Kidney epithelial cell (primary cell): ENCODE data around the gene CKAP5. TPM values are rescaled to one million over a fixed set of nuclear protein-coding genes. Genes with fewer than 3 reads are reported as not detected.

Source experiments
- DNase-seq: peaks from one replicate; pipeline ENCODE4 v3.0.0-alpha.2; 2010; ENCODE audit warnings: low read depth
- H3K27me3 ChIP-seq: 2 replicates; pipeline ENCODE4 v1.6.0; 2011; ENCODE audit warnings: low read length; ENCODE audit not compliant: control insufficient read depth, insufficient read depth
- H3K36me3 ChIP-seq: 2 replicates; pipeline ENCODE4 v1.5.1; 2011; ENCODE audit warnings: low read length; ENCODE audit not compliant: control insufficient read depth, insufficient read depth
- H3K4me3 ChIP-seq: 2 replicates; pipeline ENCODE4 v1.5.1; 2011; ENCODE audit warnings: low read depth, mild to moderate bottlenecking, control low read depth, low read length
- total RNA-seq: library from RNA; depleted of rRNA; stranded (reverse); fragments of >200 nt; gene quantifications from 2 replicates; pipeline ENCODE4 v1.2.3, GENCODE V29; 2015
- TF ChIP-seq, protein P1 (sequence below): IDR thresholded peaks from 2 replicates; pipeline ENCODE4 v1.5.1; 2011; ENCODE audit warnings: mild to moderate bottlenecking, moderate library complexity, low read length, control low read depth, inconsistent platforms; ENCODE audit not compliant: insufficient read depth, poor library complexity, severe bottlenecking

The CKAP5 gene
- total RNA-seq, 1 donor from 2014 or later: 44.6 TPM

DNA sequence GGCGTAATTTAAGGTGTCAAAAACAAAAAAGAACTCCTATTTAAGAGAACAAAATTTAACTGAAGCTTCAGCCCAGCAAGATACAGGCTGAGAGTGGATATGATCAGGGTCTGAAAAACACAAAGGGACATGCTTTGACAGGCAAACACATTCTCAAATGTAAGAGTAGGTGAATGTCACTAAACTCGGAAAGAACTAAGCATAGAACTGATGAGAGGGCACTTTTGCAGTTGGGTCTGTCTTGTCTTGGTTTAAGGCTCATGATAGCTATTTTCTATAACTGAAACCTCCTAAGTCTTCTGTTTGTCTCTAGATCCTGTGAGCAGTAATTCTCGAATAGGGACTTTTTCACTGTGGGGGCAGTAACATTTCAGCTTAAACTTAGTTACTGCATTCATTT, 100.1 kb downstream of the CKAP5 start:
- DNase-seq: no peak
- Histone ChIP-seq H3K36me3 (no peaks in the 10 kb centered on the region), H3K27me3 (no peaks in the 10 kb centered on the region), H3K4me3 (no peak overlapping the region)
- TF ChIP-seq, protein P1, sequence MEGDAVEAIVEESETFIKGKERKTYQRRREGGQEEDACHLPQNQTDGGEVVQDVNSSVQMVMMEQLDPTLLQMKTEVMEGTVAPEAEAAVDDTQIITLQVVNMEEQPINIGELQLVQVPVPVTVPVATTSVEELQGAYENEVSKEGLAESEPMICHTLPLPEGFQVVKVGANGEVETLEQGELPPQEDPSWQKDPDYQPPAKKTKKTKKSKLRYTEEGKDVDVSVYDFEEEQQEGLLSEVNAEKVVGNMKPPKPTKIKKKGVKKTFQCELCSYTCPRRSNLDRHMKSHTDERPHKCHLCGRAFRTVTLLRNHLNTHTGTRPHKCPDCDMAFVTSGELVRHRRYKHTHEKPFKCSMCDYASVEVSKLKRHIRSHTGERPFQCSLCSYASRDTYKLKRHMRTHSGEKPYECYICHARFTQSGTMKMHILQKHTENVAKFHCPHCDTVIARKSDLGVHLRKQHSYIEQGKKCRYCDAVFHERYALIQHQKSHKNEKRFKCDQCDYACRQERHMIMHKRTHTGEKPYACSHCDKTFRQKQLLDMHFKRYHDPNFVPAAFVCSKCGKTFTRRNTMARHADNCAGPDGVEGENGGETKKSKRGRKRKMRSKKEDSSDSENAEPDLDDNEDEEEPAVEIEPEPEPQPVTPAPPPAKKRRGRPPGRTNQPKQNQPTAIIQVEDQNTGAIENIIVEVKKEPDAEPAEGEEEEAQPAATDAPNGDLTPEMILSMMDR: no peak

DNA sequence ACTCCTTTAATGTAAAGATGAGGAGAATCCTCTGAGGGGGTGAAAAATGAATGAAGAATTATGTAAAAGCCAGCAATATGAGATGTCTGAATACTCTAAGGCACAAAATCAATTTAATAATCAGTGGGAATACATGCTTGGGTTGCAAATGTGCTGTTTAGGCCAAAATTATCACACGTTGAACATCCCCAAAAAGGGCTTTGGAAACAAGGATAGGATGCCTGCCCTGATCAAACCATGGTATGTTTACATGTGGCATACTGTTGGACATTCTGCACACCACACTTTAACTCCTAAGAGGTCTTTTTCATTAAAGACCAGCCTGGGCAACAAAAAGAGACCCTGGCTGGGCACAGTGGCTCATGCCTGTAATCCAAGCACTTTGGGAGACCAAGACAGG, 100.8 kb downstream of the CKAP5 start:
- Histone ChIP-seq H3K27me3 (no peaks in the 10 kb centered on the region), H3K36me3 (no peaks in the 10 kb centered on the region), H3K4me3 (no peak overlapping the region)
- TF ChIP-seq, protein P1: no peak
- DNase-seq: no peak

DNA sequence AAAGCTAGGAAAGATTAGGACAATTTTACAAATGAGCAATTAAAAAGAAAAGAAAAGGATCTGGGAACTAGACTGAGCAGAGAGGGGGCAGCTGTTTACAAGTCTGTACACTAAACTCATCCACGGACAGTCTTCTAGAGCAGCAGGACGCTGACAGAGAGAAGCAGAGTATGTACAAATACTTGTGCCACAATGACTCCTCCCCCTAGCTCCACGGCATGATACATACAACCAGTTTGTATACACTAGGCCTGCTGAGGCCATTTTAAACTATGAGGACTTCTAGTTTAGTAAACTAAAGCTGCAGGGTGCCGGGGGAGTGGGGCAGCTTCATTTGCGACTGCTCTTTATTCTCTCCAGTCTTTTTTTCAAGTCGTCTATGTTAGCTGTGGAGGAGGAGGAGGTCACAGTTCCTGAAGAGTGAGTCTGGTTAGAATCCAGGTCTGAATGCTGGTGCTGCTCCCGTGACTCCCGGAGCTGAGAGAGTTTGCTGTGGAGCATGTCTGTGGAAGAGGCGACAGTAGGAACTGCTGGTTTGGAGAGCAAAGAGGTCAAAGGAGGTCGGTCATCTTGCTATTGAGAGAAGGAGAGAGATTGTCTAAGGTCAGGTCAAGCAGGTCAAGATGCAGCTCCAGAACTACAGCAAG, 102.3 kb downstream of the CKAP5 start:
- Histone ChIP-seq H3K27me3 (no peaks in the 10 kb centered on the region), H3K4me3 (no peak overlapping the region), H3K36me3 (no peaks in the 10 kb centered on the region)
- no peak for DNase-seq
- TF ChIP-seq, protein P1: no peak

DNA sequence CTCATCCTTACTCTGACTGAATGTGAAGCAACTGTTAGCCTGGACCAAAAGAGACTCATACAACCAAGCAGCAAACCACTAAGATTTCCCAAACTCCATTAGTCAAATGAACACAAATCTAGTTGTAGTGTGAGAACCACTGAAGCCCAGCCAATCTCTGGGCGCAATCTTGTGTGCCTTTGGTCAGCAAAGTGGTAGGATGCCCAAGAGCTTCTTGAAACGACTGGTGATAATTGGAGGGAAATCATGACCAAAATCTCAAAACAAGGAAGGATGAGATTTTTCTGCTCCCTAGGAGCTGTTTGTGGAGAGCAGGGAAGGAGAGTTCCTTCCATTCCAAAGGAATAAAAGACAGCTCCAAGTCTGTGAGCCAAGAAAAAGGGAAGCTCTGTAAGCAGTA, 103.0 kb downstream of the CKAP5 start:
- Histone ChIP-seq H3K27me3 (no peaks in the 10 kb centered on the region), H3K36me3 (no peaks in the 10 kb centered on the region), H3K4me3 (no peak overlapping the region)
- no peak for DNase-seq
- TF ChIP-seq, protein P1: no peak

DNA sequence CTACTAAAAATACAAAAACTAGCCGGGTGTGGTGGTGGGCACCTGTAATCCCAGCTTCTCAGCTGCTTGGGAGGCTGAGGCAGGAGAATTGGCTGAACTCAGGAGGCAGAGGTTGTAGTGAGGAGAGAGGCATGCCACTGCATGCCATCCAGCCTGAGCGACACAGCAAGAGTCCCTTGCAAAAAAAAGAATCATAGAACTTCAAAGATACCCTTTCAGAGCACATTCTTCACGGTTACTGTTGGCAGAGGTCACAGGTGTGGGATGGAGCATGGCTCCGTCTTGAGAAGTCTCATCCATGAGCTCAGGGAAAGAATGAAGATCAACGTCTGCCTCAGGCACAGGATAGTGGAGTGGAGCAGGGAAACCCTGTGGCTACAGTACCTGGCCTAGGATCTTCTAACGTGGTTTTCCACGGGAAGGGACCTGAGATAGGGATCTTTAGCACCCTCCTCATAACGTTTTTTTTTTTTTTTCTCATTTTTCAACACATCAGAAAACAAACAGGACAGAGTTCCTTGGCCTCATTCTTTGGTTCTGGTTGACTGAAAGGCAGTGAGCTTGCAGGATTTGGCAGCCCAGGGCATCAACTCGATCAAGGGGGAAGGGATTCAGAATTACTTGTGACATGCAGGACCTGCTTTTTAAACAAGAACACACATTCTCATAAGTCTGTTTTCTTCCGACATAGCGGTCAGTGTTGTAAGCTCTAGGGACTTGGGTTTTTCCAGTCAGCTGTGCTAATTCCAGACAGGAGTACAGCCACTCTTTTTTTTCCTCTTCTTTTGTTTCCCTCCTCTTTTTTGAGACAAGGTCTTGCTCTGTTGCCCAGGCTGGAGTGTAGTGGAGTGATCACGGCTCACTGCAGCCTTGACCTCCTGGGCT, 104.2 kb downstream of the CKAP5 start:
- H3K36me3 ChIP-seq: no peaks in the 10 kb centered on the region
- no peak for DNase-seq

More for the DNA sequence above, 104.2 kb downstream of the CKAP5 start:
- H3K27me3 ChIP-seq: no peaks in the 10 kb centered on the region
- H3K4me3 ChIP-seq: no peak overlapping the region
- TF ChIP-seq, protein P1: no peak
